T-helper 1 cell treated with Interleukin-12 subunit alpha and Interleukin-12 subunit beta and Interleukin-4 antibody, amounts not matched to agents 30 ng/mL and 1 ng/mL, for 36 hours (primary cell): ENCODE results near the gene AXIN2. TPM values are rescaled to one million over a fixed set of nuclear protein-coding genes. Genes with fewer than 3 reads are reported as not detected.

Experiments used
- intact Hi-C: fragments of 100-400 bp; cut with micrococcal nuclease; formaldehyde crosslinking; loops from one replicate; pipeline ENCODE4 v1.15.1; 2024
- total RNA-seq: library from RNA; stranded (reverse); gene quantifications from 2 replicates; pipeline ENCODE4 v1.2.3, GENCODE V29; 2022

The AXIN2 gene
- total RNA-seq, 1 donor from 2014 or later = 3.0 TPM

GRCh38 chr17:65556014-65556909 is 5.2 kb downstream of the AXIN2 start:
- intact Hi-C loops = loop anchor here (1.0 to 2.0 kb wide), 9 partner anchors 18 to 325 kb away; no protein-coding TSS in a partner anchor

- intact Hi-C loops = no loop called here
Measured at GRCh38 chr17:65554553-65555223, 6.8 kb downstream of the AXIN2 start.

- intact Hi-C loops = no loop called here
Measured at GRCh38 chr17:65553646-65554552, 7.5 kb downstream of the AXIN2 start.

GRCh38 chr17:65553009-65553645 is 8.3 kb downstream of the AXIN2 start:
- intact Hi-C loops = no loop called here

GRCh38 chr17:65552214-65552613 is 9.2 kb downstream of the AXIN2 start:
- intact Hi-C loops = no loop called here

- intact Hi-C loops = no loop called here
Measured at GRCh38 chr17:65551267-65552040, 10.0 kb downstream of the AXIN2 start.

GRCh38 chr17:65550758-65551157 is 10.7 kb downstream of the AXIN2 start:
- intact Hi-C loops = no loop called here

- intact Hi-C loops = no loop called here
Measured at GRCh38 chr17:65550075-65550662, 11.3 kb downstream of the AXIN2 start.

- intact Hi-C loops = no loop called here
Measured at GRCh38 chr17:65548269-65548969, 13.0 kb downstream of the AXIN2 start.

- intact Hi-C loops = no loop called here
Measured at GRCh38 chr17:65547253-65547670, 14.2 kb downstream of the AXIN2 start.

- intact Hi-C loops = no loop called here
Measured at GRCh38 chr17:65546579-65546978, 14.9 kb downstream of the AXIN2 start.

- intact Hi-C loops = no loop called here
Measured at GRCh38 chr17:65545705-65546523, 15.5 kb downstream of the AXIN2 start.

- intact Hi-C loops = no loop called here
Measured at GRCh38 chr17:65544672-65545071, 16.8 kb downstream of the AXIN2 start.

GRCh38 chr17:65542610-65543009 is 18.8 kb downstream of the AXIN2 start:
- intact Hi-C loops = no loop called here

- intact Hi-C loops = no loop called here
Measured at GRCh38 chr17:65542067-65542466, 19.4 kb downstream of the AXIN2 start.

- intact Hi-C loops = no loop called here
Measured at GRCh38 chr17:65541453-65541852, 20.0 kb downstream of the AXIN2 start.

- intact Hi-C loops = no loop called here
Measured at GRCh38 chr17:65539630-65540266, 21.7 kb downstream of the AXIN2 start.
